ENCODE measurements around the gene EEF1G.

Gene EEF1G

GRCh38 chr11:62532096-62532495, 41.6 kb downstream of the EEF1G start:
- Histone ChIP-seq H3K4me2 (ENCODE audit: low read length) (no peak overlapping the region), H3K4me1 (ENCODE audit: control insufficient read depth, low read length) (no peaks in the 10 kb centered on the region), H3K27me3 (ENCODE audit: control insufficient read depth, low read length) (no peaks in the 10 kb centered on the region), H3K79me2 (ENCODE audit: control insufficient read depth, low read length) (no peaks in the 10 kb centered on the region), H3F3A (ENCODE audit: control insufficient read depth, insufficient read depth) (no peaks in the 10 kb centered on the region), H3K9me2 (replicated peaks; ENCODE audit: control insufficient read depth, low read length) (no peaks in the 10 kb centered on the region), H4K20me1 (ENCODE audit: control insufficient read depth, insufficient read depth, low read depth, low read length) (no peaks in the 10 kb centered on the region), H3K27ac (ENCODE audit: low read depth, low read length) (no peak overlapping the region), H3K9me3 (ENCODE audit: control insufficient read depth, insufficient read depth, low read length) (no peaks in the 10 kb centered on the region), H3K36me3 (ENCODE audit: control insufficient read depth, low read length) (no peaks in the 10 kb centered on the region), H3K4me3 (ENCODE audit: low read length) (no peak overlapping the region)
- TF ChIP-seq EZH2phosphoT487 (IDR thresholded peaks at IDR 0.05; ENCODE audit: borderline replicate concordance, low read length): no peak
- TF ChIP-seq CTCF (IDR thresholded peaks at IDR 0.05; ENCODE audit: low read depth, low read length, poor library complexity, severe bottlenecking): no peak

GRCh38 chr11:62516736-62517371, 56.8 kb downstream of the EEF1G start:
- Histone ChIP-seq H3K9me2 (replicated peaks; ENCODE audit: control insufficient read depth, low read length) (no peaks in the 10 kb centered on the region), H4K20me1 (ENCODE audit: control insufficient read depth, insufficient read depth, low read depth, low read length) (no peaks in the 10 kb centered on the region), H3K9me3 (ENCODE audit: control insufficient read depth, insufficient read depth, low read length) (no peaks in the 10 kb centered on the region), H3K27ac (ENCODE audit: low read depth, low read length) (no peak overlapping the region), H3K4me2 (ENCODE audit: low read length) (no peak overlapping the region), H3K4me1 (ENCODE audit: control insufficient read depth, low read length) (no peaks in the 10 kb centered on the region), H3K27me3 (ENCODE audit: control insufficient read depth, low read length) (no peaks in the 10 kb centered on the region; the same call in 1 of the 2 replicates), H3K4me3 (ENCODE audit: low read length) (no peak overlapping the region), H3F3A (ENCODE audit: control insufficient read depth, insufficient read depth) (no peaks in the 10 kb centered on the region), H3K79me2 (ENCODE audit: control insufficient read depth, low read length) (no peaks in the 10 kb centered on the region), H3K36me3 (ENCODE audit: control insufficient read depth, low read length) (no peaks in the 10 kb centered on the region)
- no peak for TF ChIP-seq EZH2phosphoT487 (IDR thresholded peaks at IDR 0.05; ENCODE audit: borderline replicate concordance, low read length)

GRCh38 chr11:62514151-62514550, 59.5 kb downstream of the EEF1G start:
- Histone ChIP-seq H4K20me1 (ENCODE audit: control insufficient read depth, insufficient read depth, low read depth, low read length) (no peaks in the 10 kb centered on the region), H3K27ac (ENCODE audit: low read depth, low read length) (no peak overlapping the region), H3K27me3 (ENCODE audit: control insufficient read depth, low read length) (no peaks in the 10 kb centered on the region; the same call in 1 of the 2 replicates), H3K4me1 (ENCODE audit: control insufficient read depth, low read length) (no peaks in the 10 kb centered on the region), H3F3A (ENCODE audit: control insufficient read depth, insufficient read depth) (no peaks in the 10 kb centered on the region), H3K4me3 (ENCODE audit: low read length) (no peak overlapping the region), H3K9me3 (ENCODE audit: control insufficient read depth, insufficient read depth, low read length) (no peaks in the 10 kb centered on the region), H3K79me2 (ENCODE audit: control insufficient read depth, low read length) (no peaks in the 10 kb centered on the region), H3K4me2 (ENCODE audit: low read length) (no peak overlapping the region), H3K9me2 (replicated peaks; ENCODE audit: control insufficient read depth, low read length) (no peaks in the 10 kb centered on the region), H3K36me3 (ENCODE audit: control insufficient read depth, low read length) (no peaks in the 10 kb centered on the region)
- TF ChIP-seq CTCF (IDR thresholded peaks at IDR 0.05; ENCODE audit: low read depth, low read length, poor library complexity, severe bottlenecking): no peak

DNA sequence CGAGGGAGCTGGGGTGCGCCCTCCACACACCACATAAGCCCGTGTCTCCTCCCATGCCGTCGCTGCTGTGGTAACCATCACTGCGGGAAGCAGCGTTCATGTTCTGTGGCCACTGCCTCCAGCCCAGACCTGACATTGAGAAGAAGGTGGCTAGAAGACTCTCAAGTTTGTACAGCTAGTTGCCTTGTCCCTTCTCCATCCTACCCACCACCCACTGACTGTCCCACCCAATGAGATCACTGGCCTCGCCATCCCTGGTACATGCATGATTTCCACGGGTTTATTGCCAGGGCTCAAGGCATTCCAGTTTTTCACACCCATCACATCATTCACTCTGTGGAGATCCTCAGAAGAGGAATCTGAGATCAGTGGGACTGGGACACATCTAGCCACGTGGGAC, 60.1 kb downstream of the EEF1G start:
- no peaks in the 10 kb centered on the region for H3F3A ChIP-seq (ENCODE audit: control insufficient read depth, insufficient read depth)
- H3K4me3 ChIP-seq (ENCODE audit: low read length): no peak overlapping the region
- TF ChIP-seq EZH2phosphoT487 (IDR thresholded peaks at IDR 0.05; ENCODE audit: borderline replicate concordance, low read length): no peak
- no peak for TF ChIP-seq CTCF (IDR thresholded peaks at IDR 0.05; ENCODE audit: low read depth, low read length, poor library complexity, severe bottlenecking)
- no peaks in the 10 kb centered on the region for H3K9me2 ChIP-seq (replicated peaks; ENCODE audit: control insufficient read depth, low read length)
- H3K36me3 ChIP-seq (ENCODE audit: control insufficient read depth, low read length): no peaks in the 10 kb centered on the region
- H3K4me2 ChIP-seq (ENCODE audit: low read length): no peak overlapping the region
- H3K9me3 ChIP-seq (ENCODE audit: control insufficient read depth, insufficient read depth, low read length): no peaks in the 10 kb centered on the region
- peaks cover 4% of the 10 kb centered on the region; the same call in 1 of the 2 replicates for H3K27me3 ChIP-seq (ENCODE audit: control insufficient read depth, low read length)
- H4K20me1 ChIP-seq (ENCODE audit: control insufficient read depth, insufficient read depth, low read depth, low read length): no peaks in the 10 kb centered on the region
- no peaks in the 10 kb centered on the region for H3K79me2 ChIP-seq (ENCODE audit: control insufficient read depth, low read length)
- no peaks in the 10 kb centered on the region for H3K4me1 ChIP-seq (ENCODE audit: control insufficient read depth, low read length)
- no peak overlapping the region for H3K27ac ChIP-seq (ENCODE audit: low read depth, low read length)
